Hepatic stellate cell (primary cell): ENCODE data around the gene SLAIN2.

Experiments
- DNase-seq: peaks from one replicate; pipeline ENCODE4 v3.0.0; 2011; ENCODE audit warnings: low spot score

The SLAIN2 gene

DNA sequence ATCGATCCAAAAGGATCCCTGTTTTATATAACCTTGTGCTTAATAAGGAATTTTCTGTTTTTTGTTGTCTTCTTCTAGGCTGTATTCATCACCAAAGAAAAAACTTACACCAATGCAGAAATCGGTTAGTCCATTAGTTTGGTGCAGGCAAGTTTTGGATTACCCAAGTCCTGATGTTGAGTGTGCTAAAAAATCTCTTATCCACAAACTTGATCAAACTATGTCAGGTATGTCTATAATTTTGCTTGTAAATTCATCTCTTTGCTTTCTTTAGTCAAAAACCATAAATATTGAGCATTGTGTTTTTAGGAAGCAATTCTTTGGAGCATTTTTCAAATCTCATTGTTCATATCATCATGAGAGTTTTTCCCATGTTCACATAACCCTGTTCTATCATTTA is 28.4 kb downstream of the SLAIN2 start:
- no peak for DNase-seq

DNA sequence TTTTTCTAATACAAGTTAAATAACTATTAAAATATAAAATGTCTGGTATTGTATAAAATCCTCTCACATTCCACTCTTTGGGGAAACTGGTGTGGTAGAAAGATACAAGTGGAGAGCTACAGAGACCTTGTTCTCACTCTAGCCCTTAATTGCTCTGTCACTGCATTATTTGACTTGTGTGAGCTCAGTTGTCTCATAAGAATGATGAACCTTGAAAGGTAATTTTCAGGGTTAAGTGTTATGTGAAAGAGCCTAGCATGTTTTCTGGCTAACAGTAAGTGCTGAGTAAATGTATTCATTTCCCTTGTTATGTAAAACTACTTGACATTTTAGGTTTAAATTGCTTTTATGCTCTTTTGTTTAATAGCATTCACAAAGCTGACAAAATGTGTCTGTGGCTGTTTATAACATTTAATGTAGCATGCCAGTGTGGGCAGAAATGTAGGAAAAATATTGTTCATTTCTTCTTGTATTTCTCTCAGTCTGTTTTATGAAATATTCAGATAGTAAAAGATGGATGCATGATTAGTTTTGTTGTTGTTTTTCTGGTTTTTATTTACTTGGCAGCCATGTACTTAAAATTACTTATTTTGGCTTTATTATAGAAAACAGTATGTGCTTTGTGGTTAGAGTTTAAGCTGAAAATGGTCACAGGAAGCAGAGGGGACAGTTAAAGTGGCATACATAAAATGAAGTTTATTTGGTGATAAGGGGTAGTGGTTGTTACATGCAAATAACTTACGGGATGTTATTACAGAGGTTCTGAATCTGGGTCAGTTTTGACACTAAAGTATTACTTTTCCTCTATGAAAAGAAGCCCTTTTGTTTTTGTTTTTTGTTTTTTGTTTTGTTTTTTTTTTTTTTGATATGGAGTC is 29.2 kb downstream of the SLAIN2 start:
- DNase-seq, result no peak

DNA sequence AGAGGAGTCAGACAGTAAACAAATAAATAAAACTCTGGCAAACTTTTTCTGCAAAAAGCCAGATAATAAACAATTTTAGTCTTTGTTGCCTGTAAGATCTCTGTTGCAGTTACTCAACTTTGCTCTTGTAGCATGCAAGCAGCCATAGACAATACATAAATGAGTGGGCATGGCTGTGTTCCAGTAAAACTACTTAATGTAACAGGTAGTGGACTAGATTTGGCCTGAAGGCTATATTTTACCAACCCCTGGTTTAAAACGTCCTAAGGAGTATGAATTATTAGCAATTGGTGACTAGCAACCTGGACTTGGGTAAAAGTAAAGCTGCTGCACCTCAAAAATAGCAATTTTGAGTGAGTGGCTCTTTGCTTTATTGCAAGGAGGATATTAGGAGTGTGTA is 30.9 kb downstream of the SLAIN2 start:
- DNase-seq, result no peak

- DNase-seq, result peak; percentile 27
These were observed 34.4 kb downstream of the SLAIN2 start for GRCh38 chr4:48375651-48376304.

GRCh38 chr4:48379587-48380180 is 38.4 kb downstream of the SLAIN2 start:
- DNase-seq, result no peak

DNA sequence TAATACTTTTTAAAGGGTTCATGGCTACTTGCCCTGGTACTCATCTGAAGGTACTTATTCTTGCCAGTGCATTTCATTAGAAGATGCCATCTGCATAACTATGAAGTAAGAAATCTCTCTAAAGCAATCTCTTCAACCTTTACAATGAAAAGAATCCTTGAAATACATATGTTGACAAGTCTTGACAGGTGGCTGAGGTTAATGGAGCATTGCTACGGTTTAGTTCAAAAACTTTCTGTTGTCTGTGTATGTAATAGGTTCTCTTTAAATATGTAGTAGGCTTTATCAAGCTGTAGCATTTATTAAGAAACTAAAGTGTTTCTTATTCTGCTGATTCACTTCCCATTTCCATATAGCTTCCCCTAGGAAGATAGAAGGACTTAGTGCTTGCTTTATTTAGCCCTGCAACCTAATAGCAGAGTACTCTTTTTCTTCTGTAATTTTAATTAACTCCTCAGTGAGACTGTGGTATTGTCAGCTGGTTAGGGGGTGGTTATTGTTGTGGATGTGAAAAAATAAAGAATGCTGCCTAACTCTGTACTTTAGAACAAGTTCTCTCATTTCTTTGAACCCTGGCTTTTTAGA is 39.3 kb downstream of the SLAIN2 start:
- no peak for DNase-seq

DNA sequence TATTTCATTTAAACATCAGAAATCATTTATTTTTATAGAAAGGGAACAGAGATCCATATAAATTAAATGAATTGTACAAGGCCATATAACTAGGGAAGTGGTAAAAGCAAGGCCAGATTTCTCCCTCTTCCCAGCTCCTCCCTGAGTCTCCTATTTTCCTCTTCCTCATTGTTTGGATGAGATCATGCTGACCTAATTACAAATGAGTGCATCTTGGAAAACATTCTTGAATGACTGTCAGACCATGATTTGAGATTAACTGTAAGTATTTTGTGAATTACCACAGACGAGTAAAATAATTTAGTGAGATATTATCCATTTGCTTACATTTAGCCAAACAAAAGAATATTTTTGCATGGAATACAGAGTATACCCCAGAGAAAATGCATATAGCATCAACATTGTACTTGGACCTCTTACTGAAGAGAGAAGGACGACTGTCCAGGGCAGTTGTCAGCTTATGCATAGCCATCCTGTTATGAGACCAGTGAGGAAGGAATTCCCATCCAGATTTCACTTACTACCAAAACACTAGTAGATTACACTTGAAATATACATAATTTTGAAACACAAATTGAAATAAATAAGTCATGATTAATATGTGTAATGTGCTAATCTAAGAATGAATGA is 47.3 kb downstream of the SLAIN2 start:
- peak; percentile 12 for DNase-seq

DNA sequence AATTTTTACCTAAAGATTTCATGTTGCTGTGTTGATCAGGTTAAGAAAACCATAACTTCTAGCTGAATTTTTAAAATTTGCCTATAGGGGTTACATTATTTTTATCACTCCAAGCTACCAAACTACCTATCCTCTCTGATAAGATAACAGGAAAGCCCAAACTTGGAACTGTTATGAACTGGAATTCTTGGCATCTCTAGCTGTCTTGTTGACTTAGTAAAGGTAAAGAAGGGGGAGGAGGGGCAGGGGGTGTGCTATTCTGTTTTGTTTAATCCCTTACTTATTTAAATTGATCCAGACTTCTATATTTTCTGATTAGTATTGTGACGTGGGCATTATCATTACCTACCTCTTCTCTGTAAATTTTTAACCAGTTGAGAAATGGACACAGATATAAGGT is 54.7 kb downstream of the SLAIN2 start:
- no peak for DNase-seq

GRCh38 chr4:48400416-48400815 is 59.1 kb downstream of the SLAIN2 start:
- no peak for DNase-seq

- no peak for DNase-seq
These were observed 62.0 kb downstream of the SLAIN2 start for GRCh38 chr4:48403358-48403757.

GRCh38 chr4:48403779-48404178 is 62.5 kb downstream of the SLAIN2 start:
- no peak for DNase-seq

DNA sequence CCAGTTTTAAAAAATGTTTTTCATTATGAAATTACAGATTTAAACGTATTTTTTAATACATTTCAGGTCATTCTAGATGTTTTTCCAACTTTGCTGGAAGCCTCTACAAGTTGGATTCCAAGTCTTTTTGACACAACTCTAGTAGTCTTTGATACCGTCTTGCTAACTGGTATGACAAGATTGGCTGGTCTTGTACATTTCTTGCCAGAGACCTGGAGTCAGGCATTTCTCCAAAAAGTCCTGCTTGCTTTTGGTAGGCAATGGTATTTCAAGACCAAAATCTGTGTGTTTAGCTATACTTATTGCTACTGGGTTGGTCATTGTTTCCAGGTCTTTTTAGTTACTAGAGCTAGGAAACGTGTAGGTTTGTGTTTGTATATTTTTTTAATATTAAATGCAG is 64.6 kb downstream of the SLAIN2 start:
- no peak for DNase-seq

DNA sequence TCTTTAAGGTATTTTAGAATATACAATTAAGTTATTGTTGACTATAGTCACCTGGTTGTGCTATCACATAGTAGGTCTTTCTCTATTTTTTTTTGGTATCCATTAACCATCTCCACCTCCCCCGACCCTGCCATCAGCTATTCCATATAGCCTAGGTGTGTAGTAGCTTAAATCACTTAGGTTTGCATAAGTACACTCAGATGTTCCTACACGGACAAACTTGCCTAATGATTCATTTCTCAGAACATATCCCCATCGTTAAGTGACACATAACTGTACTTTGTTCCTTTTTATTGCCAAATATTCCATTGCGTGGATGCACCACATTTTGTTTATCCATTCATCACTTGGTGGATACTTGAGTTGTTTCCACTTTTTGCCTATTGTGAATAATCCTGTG is 67.9 kb downstream of the SLAIN2 start:
- DNase-seq, result no peak

- DNase-seq, result no peak
These were observed 69.5 kb downstream of the SLAIN2 start for GRCh38 chr4:48410812-48411211.

- DNase-seq, result no peak
These were observed 78.8 kb downstream of the SLAIN2 start for GRCh38 chr4:48420144-48420543.

DNA sequence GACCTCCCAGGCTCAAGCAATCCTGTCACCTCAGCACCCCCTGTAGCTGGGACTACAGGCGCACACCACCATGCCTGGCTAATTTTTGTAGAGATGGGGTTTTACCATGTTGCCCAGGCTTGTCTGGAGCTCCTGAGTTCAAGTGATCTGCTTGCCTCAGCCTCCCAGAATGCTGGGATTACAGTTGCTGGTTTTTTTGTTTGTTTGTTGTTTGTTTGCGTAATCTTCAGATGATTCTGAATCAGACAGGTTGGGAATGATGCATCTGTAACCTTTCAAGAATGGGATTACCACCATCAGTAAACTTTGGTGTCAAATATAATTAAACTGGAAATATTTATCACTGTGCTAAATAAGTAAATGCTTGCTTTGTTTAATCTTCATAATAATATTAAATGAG is 79.8 kb downstream of the SLAIN2 start:
- no peak for DNase-seq

GRCh38 chr4:48428926-48429325 is 87.6 kb downstream of the SLAIN2 start:
- no peak for DNase-seq

- no peak for DNase-seq
These were observed 88.6 kb downstream of the SLAIN2 start for GRCh38 chr4:48429709-48430474.

DNA sequence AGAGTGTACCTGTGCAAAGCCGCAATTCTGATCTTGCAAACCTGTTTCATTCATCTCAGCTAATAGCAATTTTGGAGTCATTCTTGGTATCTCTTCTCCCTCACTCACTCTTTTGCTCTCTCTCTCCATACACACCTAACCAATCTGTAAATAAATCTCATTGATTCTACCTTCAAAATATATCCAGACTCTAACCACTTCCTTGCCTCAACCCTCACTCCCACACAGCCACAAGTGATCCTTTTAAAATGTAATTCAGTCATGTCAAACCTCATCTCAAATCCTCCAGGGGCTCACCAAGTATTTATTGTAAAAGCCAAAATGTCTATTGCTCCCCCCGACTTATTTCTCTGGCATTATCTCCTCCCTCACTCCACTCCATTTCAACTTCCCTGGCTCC is 90.1 kb downstream of the SLAIN2 start:
- DNase-seq, result no peak

- no peak for DNase-seq
These were observed 90.7 kb downstream of the SLAIN2 start for GRCh38 chr4:48432017-48432416.

DNA sequence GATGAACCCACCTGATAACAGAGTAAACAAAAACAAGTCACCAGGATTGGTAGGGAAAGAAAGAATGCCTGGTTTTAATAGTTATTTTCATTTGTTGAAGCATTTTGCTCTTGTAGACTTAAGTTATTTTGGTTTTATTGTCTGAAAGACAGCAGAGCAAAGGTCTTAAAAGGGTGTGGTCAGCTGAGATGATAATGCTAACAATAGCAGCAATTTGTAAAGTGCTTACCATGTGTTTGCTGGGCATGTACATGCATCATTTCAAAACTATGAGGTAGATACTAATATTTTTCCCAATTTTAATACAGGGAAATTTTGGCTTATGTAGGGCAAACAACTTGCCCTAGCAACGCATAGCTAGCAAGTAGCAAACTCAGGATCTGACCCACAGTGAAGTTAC is 95.0 kb downstream of the SLAIN2 start:
- no peak for DNase-seq

DNA sequence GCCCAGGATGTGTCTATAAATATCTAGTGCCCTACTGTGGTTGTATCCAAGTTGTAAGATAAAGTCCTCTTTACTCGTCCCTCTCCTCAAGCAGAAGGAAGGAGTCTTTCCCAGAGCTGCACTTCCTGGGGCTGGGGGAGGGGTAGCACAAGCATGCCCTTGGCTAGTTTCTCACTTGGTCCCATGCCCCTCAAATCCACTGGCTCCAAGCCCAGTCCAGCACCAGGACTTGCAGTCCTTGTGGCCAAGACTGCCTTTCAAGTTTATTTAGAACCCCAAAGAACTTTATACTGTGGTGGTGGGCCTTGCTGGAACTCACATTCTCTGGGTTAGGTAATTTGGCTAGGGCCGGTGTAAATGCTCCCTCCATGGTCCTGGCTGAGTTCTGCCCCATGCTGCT is 98.7 kb downstream of the SLAIN2 start:
- no peak for DNase-seq
